Ramos (cell line): ENCODE measurements around the gene OGFOD3.
"Not testable (repeated sequence)": the region's sequence is repeated elsewhere in the genome, so short reads cannot be mapped to it uniquely, and the experiment has no call there.

Experiments
- in situ Hi-C: fragments of 300-500 bp; cut with MboI; formaldehyde crosslinking; loops from one replicate; pipeline ENCODE4 v1.14.3; 2022; ENCODE audit warnings: low sequenced_read_pairs; ENCODE audit not compliant: unreplicated experiment

Gene OGFOD3

GRCh38 chr17:82418001-82418986 is at the start of gene OGFOD3, which contains the start of gene HEXD:
OGFOD3 (minus strand) TSS chr17:82418586; CDS start chr17:82418485, 101 bp downstream.
HEXD (plus strand) TSS chr17:82418347; CDS start chr17:82419800, 1,453 bp downstream.
- in situ Hi-C loops = no loop called here

GRCh38 chr17:82465023-82465603 is 46.7 kb upstream of the OGFOD3 start:
- in situ Hi-C loops = no loop called here

- in situ Hi-C loops = no loop called here
Measured at GRCh38 chr17:82464567-82464929, 46.2 kb upstream of the OGFOD3 start.

- in situ Hi-C loops = no loop called here
Measured at GRCh38 chr17:82463925-82464566, 45.7 kb upstream of the OGFOD3 start.

- in situ Hi-C loops = no loop called here
Measured at GRCh38 chr17:82463391-82463790, 45.0 kb upstream of the OGFOD3 start.

- in situ Hi-C loops = no loop called here
Measured at GRCh38 chr17:82461827-82462524, 43.6 kb upstream of the OGFOD3 start.

GRCh38 chr17:82459936-82460335 is 41.5 kb upstream of the OGFOD3 start:
- in situ Hi-C loops = not testable (repeated sequence)

- in situ Hi-C loops = no loop called here
Measured at GRCh38 chr17:82458885-82459424, 40.6 kb upstream of the OGFOD3 start.

GRCh38 chr17:82458179-82458884 is 39.9 kb upstream of the OGFOD3 start, which contains the start of gene NARF:
NARF (plus strand) TSS chr17:82458741; CDS start chr17:82458804, 63 bp downstream.
- in situ Hi-C loops = no loop called here

- in situ Hi-C loops = no loop called here
Measured at GRCh38 chr17:82457929-82458178, 39.5 kb upstream of the OGFOD3 start.

- in situ Hi-C loops = no loop called here
Measured at GRCh38 chr17:82457073-82457928, 38.9 kb upstream of the OGFOD3 start.

GRCh38 chr17:82453706-82454105 is 35.3 kb upstream of the OGFOD3 start:
- in situ Hi-C loops = not testable (repeated sequence)

GRCh38 chr17:82453151-82453550 is 34.8 kb upstream of the OGFOD3 start:
- in situ Hi-C loops = not testable (repeated sequence)

- in situ Hi-C loops = no loop called here
Measured at GRCh38 chr17:82452162-82452561, 33.8 kb upstream of the OGFOD3 start.

GRCh38 chr17:82450357-82451106 is 32.1 kb upstream of the OGFOD3 start, which contains the start of gene CYBC1:
CYBC1 (minus strand) TSS chr17:82450752; CDS start chr17:82449254, 1,498 bp downstream.
- in situ Hi-C loops = no loop called here

- in situ Hi-C loops = no loop called here
Measured at GRCh38 chr17:82449883-82450356, 31.5 kb upstream of the OGFOD3 start.

- in situ Hi-C loops = no loop called here
Measured at GRCh38 chr17:82449131-82449882, 30.9 kb upstream of the OGFOD3 start.
